Nephron progenitor cell (in vitro differentiated cells): ENCODE results near the gene SMPDL3B.
A peak's percentile ranks its signal among the peaks of the same experiment; 100 is the strongest.

ENCODE experiments used
- DNase-seq: peaks from one replicate; pipeline ENCODE4 v3.0.0; 2021
- H3K27ac Mint-ChIP-seq: 2 replicates; pipeline ENCODE4 v1.8.0; 2021; ENCODE audit warnings: mild to moderate bottlenecking, moderate library complexity, mixed read lengths
- H3K27me3 Mint-ChIP-seq: 2 replicates; pipeline ENCODE4 v1.8.0; 2021; ENCODE audit warnings: mild to moderate bottlenecking, low read depth, mixed read lengths; ENCODE audit not compliant: poor library complexity
- H3K36me3 Mint-ChIP-seq: 2 replicates; pipeline ENCODE4 v1.8.0; 2021; ENCODE audit warnings: low read depth, mixed read lengths
- H3K4me1 Mint-ChIP-seq: 2 replicates; pipeline ENCODE4 v1.8.0; 2021; ENCODE audit warnings: mixed read lengths
- H3K4me3 Mint-ChIP-seq: 2 replicates; pipeline ENCODE4 v1.8.0; 2021; ENCODE audit warnings: mild to moderate bottlenecking, moderate library complexity, mixed read lengths
- H3K9me3 Mint-ChIP-seq: 2 replicates; pipeline ENCODE4 v1.8.0; 2021; ENCODE audit warnings: mild to moderate bottlenecking, moderate library complexity, mixed read lengths
- CTCF ChIP-seq: fragments of 200-600 bp; sonication (generic); IDR thresholded peaks from 2 replicates; pipeline ENCODE4 v1.5.0; 2021; ENCODE audit warnings: antibody characterized with exemption

SMPDL3B gene

GRCh38 chr1:27887215-27888021, 47.4 kb upstream of the SMPDL3B start:
- TF ChIP-seq CTCF, result no peak
- H3K9me3 Mint-ChIP-seq, result no peaks in the 10 kb centered on the region
- H3K36me3 Mint-ChIP-seq, result peaks cover 30% of the 10 kb centered on the region
- H3K4me3 Mint-ChIP-seq, result no peak overlapping the region
- peaks cover 34% of the 10 kb centered on the region for H3K4me1 Mint-ChIP-seq
- no peak overlapping the region for H3K27ac Mint-ChIP-seq
- peaks cover 4% of the 10 kb centered on the region for H3K27me3 Mint-ChIP-seq
- DNase-seq, result no peak

GRCh38 chr1:27889506-27889905, 45.3 kb upstream of the SMPDL3B start:
- TF ChIP-seq CTCF, result no peak
- DNase-seq, result no peak
- Mint-ChIP-seq H3K9me3 (no peaks in the 10 kb centered on the region), H3K27me3 (peaks cover 4% of the 10 kb centered on the region), H3K4me3 (no peak overlapping the region), H3K27ac (peak overlapping the region; percentile 61), H3K36me3 (peaks cover 44% of the 10 kb centered on the region), H3K4me1 (peaks cover 13% of the 10 kb centered on the region)

GRCh38 chr1:27891196-27891889, 43.5 kb upstream of the SMPDL3B start:
- Mint-ChIP-seq H3K27ac (peak overlapping the region; percentile 3), H3K9me3 (no peaks in the 10 kb centered on the region), H3K36me3 (peaks cover 59% of the 10 kb centered on the region), H3K4me3 (no peak overlapping the region), H3K4me1 (peaks cover under 1% of the 10 kb centered on the region), H3K27me3 (peaks cover 3% of the 10 kb centered on the region)
- no peak for TF ChIP-seq CTCF
- no peak for DNase-seq

GRCh38 chr1:27894521-27894920, 40.3 kb upstream of the SMPDL3B start:
- TF ChIP-seq CTCF, result no peak
- Mint-ChIP-seq H3K36me3 (peaks cover 60% of the 10 kb centered on the region), H3K27ac (peak overlapping the region; percentile 4), H3K4me3 (no peak overlapping the region), H3K27me3 (peaks cover 3% of the 10 kb centered on the region), H3K4me1 (no peaks in the 10 kb centered on the region), H3K9me3 (no peaks in the 10 kb centered on the region)
- no peak for DNase-seq

- H3K9me3 Mint-ChIP-seq, result no peaks in the 10 kb centered on the region
- H3K36me3 Mint-ChIP-seq, result peaks cover 70% of the 10 kb centered on the region
- no peak for TF ChIP-seq CTCF
- no peak for DNase-seq
- no peaks in the 10 kb centered on the region for H3K4me1 Mint-ChIP-seq
- no peak overlapping the region for H3K27ac Mint-ChIP-seq
- H3K4me3 Mint-ChIP-seq, result no peak overlapping the region
- H3K27me3 Mint-ChIP-seq, result peaks cover 4% of the 10 kb centered on the region
Measured at GRCh38 chr1:27906759-27907158, 28.0 kb upstream of the SMPDL3B start.
